GM10248 (cell line): Measurements from ENCODE around the gene MS4A15.

Experiments
- CTCF ChIA-PET: fragments of 300-600 bp; sonication (Branson Sonifier 250); formaldehyde crosslinking; extraction: SDS; loops from one replicate; lab custom pipeline; 2021; ENCODE audit warnings: antibody characterized with exemption; lab: Yijun Ruan, JAX
- POLR2A ChIA-PET: fragments of 350-650 bp; sonication (Branson Sonifier 250); formaldehyde crosslinking; extraction: SDS; loops from one replicate; lab custom pipeline; 2020; ENCODE audit warnings: antibody characterized with exemption; lab: Yijun Ruan, JAX
- DNase-seq: peaks from one replicate; pipeline ENCODE4 v3.0.0; 2012; ENCODE audit errors: extremely low spot score
- CTCF ChIP-seq: IDR thresholded peaks from 2 replicates; pipeline ENCODE4 v1.5.1; 2012; ENCODE audit warnings: mild to moderate bottlenecking, low read depth; ENCODE audit errors: extremely low read depth, missing control alignments, control extremely low read depth

MS4A15 gene

DNA sequence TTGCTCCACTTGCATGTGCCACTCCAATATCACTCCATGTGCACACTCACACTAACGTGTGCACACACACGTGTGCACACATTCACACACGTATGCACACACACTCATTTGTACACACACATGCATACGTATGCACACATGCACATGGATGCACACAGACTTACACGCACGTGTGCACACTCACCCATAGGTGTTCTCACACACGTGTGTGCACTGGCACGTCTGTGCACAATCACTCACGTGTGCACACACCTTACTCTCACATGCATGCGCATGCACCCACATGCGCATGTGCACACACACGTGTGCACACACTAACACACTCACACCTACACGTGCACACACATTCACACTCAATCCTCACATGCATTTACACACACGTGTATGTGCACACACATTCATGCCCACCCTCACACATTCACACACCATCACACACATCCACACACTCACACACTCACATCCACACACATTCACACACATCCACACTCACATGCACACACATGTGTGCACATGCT is 9.3 kb upstream of the MS4A15 start:
- POLR2A ChIA-PET = no interaction called here
- TF ChIP-seq CTCF = no peak
- no peak for DNase-seq
- CTCF ChIA-PET = interaction anchor here (1.8 to 6.3 kb wide), 2 partner anchors 16 to 28 kb away, joined by 6 to 50 read pairs; no protein-coding TSS in a partner anchor

DNA sequence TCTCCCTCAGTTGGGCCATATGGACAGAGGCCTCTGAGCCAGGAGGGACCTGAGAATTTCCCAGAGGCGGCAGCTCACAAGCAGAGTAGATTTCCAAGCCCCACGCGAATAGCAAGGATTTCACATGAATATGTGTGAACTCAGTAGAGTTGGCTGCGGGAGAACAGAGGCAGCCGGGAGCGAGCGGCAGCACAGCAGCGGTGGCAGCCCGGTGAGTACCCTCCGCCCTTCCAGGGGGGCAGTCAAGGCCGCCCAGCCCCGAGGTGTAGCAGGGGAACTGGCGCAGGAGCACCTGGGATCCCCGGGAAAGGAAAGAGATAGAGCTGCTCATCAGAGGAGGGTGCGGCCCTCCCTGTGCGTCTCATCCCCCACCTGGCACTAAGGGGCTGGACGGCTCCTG is 8.4 kb upstream of the MS4A15 start:
- no peak for TF ChIP-seq CTCF
- POLR2A ChIA-PET = no interaction called here
- CTCF ChIA-PET = interaction anchor here (1.1 to 6.3 kb wide), 3 partner anchors 10 to 46 kb away, joined by 3 to 50 read pairs (median 4); no protein-coding TSS in a partner anchor
- DNase-seq = no peak

DNA sequence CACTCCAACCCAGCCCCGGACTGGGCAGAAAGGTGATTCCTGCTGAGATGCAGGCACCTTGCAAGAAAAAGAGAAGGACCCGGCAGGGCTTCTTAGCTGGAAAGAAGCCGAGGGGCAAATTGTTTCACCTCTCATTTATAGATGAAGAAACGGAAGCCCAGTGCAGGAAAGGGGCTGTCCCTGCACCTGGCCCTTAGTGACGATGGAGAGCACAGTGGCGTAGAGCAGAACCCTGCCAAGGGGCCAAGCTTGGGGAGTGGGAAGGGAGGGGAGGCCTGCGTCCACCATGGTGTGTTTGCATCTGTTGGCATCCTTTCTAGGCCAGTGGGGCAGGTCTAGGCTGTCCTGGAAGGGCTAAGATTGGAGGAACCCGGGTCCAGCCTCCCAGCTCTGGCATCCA is 7.8 kb upstream of the MS4A15 start:
- POLR2A ChIA-PET = no interaction called here

GRCh38 chr11:60750911-60751310 is 5.8 kb upstream of the MS4A15 start:
- ChIA-PET POLR2A (no interaction called here), CTCF (interaction anchor here (1.9 to 6.3 kb wide), 2 partner anchors 11 to 13 kb away, joined by 10 to 50 read pairs; no protein-coding TSS in a partner anchor)
- DNase-seq = no peak
- TF ChIP-seq CTCF = no peak

More for the DNA sequence above, 7.8 kb upstream of the MS4A15 start:
- TF ChIP-seq CTCF = no peak
- DNase-seq = no peak
- CTCF ChIA-PET = interaction anchor here (0.9 to 6.3 kb wide), 5 partner anchors 10 to 115 kb away, joined by 3 to 50 read pairs (median 3); no protein-coding TSS in a partner anchor

GRCh38 chr11:60753309-60753708 is 3.4 kb upstream of the MS4A15 start:
- no peak for TF ChIP-seq CTCF
- DNase-seq = no peak
- ChIA-PET CTCF (interaction anchor here (0.9 to 2.5 kb wide), 7 partner anchors 9 to 52 kb away, joined by 3 to 16 read pairs (median 4); no protein-coding TSS in a partner anchor), POLR2A (no interaction called here)

DNA sequence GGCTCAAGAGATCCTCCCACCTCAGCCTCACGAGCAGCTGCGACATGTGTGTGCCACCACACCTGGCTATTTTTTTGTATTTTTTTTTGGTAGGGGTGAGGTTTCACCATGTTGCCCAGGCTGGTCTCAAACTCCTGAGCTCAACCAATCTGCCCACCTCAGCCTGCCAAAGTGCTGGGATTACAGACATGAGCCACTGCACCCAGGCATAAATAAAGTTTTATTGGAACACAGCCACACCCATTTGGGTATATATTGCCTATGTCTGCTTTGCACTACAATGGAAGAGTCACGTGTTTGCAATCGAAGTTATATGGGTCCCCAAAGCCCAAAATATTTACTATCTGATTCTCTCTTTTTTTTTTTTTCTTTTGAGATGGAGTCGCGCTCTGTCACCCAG is 1.8 kb upstream of the MS4A15 start:
- ChIA-PET CTCF (interaction anchor here (0.9 to 2.5 kb wide), 4 partner anchors 7 to 24 kb away, joined by 3 to 16 read pairs (median 5); no protein-coding TSS in a partner anchor), POLR2A (no interaction called here)
- no peak for DNase-seq
- TF ChIP-seq CTCF = no peak
